Measurements from ENCODE around the gene CD300LG.
"Not testable (repeated sequence)": the region's sequence is repeated elsewhere in the genome, so short reads cannot be mapped to it uniquely, and the experiment has no call there.

The CD300LG gene

DNA sequence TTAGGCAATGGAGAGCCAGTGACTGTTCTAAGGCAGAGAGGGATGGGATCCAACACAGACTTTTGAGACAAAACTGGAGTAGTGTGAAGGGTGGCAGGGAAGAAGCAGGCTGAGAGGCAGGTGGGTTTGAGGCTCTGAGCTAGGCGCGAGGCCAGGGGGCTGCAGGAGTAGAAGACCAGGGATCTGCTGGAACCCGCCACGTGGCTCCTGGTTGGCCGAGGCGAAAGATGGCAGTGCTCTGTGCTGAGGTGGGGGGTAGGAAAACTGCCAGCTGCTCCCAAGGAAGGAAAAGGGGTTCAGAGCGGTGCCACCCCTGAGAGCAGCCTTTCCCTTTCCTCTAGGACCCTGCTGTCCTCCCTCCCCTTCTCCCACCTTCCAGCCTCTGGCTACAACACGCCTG lies 5.6 kb downstream of the CD300LG start:
- DNase-seq: no peak

DNA sequence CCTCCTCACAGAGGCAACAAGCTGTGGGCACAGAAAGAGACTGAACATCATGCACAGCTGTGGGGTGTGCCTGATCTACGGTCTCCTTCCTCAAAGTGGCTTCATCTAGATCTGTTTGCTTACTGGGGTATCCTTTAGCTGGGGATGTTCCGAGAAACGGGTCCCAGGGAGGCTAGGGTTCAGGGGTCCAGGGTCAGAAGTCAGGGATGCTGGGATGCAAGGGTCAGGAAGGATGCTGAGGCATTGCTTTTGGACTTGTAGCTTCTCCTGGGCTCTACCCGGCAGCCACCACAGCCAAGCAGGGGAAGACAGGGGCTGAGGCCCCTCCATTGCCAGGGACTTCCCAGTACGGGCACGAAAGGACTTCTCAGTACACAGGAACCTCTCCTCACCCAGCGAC lies 6.6 kb downstream of the CD300LG start:
- DNase-seq: no peak

DNA sequence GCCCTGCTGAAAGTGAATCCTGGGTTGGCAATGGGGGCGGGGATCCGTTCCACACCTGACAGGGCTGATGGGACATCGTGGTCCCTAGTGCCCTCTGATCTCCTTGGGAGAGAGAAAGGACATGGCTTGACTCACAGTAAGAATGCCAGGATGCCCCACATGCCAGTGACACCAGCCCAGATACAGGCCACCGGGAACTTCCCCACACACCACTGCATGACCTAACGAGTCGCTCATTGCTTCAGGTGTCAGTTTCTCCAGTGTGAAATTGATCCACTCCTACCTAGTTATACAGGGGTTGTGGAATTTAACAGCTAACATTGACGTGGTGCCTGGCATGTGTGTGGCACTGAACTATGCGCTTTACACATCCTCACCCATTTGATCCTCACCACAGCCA lies 7.5 kb downstream of the CD300LG start:
- no peak for DNase-seq

DNA sequence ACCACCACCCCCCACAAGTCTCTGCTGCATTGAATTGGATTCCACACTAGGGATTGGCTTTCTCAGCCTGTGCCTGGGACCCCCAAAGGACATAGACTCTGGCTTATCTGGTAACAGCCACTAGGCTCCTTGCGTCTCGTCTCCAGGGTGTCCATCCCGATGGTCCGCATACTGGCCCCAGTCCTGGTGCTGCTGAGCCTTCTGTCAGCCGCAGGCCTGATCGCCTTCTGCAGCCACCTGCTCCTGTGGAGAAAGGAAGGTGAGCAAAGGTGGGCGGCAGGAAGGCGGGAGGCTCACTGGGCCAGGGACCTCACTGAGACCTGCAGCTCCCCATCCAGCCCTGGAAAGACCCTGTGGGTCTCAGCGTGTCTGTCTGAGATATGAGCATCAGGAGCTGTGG lies 8.1 kb downstream of the CD300LG start:
- no peak for DNase-seq

DNA sequence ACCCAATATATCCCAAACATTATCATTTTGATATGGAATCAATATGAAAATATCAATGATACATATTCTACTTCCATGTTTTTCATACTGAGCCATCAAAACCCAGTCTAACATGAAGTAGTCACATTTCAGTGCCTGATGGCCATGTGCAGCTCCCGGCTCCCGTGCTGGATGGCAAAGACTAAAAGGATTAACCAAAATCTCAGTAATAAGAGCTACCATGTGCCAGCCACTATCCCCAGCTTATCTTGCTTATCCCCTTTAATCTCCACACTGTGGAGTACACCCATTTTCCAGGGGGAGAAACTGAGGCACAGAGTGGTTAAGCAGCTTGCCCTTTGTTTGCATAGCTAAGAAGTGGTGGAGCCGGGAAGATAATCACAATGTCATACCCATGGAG lies 9.2 kb downstream of the CD300LG start:
- no peak for DNase-seq

DNA sequence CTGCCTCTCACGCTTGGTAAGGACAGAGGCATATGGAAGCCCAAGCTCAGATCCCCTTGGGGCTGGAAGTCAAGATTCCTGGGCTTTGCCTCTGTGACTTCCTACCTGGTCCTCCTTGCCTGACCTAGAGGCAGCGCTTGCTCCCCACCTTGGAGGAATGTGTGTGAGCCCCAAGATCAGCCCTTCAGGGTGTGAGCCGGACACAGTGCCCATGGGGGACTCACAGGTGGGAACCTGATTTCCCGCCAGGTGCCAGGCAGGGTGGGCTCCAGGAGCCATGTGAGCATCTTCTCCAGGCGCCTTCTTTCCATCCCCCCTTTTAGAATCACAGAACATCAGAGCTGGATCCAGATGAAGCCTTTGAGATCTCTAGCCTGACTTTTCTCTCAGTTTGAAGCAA lies 10.2 kb downstream of the CD300LG start:
- no peak for DNase-seq

DNA sequence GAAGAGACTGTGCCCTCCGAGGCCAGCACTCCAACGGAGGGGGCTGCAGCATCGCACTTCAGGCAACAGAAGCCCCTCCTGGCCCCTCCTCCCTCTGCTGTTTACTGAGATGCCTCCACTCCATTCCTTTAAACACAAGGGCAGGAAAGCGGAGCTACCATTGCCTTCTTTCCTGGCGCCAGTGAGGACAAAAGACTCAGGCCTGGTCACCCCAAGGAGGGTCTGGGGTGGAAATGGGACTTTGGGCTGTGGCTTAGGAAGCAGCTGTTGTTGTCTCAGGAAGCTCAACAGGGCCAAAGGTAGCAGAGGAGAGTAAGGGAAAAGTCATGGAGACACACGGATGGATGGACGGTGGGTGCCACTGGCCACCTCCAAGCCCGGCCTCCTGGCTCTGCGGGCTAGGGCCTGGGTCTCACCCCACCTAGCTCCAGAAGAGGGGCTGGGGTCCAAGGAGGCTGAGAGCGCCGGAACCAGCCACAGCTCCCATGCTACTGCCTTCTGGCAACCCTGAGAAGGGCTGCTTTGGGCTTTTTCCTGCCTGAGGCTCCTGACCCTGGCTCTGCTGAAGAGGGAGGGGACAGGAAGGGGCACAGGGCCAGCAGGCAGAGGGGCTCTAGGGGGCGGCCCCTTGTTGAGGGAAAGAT lies 11.1 kb downstream of the CD300LG start:
- no peak for DNase-seq

DNA sequence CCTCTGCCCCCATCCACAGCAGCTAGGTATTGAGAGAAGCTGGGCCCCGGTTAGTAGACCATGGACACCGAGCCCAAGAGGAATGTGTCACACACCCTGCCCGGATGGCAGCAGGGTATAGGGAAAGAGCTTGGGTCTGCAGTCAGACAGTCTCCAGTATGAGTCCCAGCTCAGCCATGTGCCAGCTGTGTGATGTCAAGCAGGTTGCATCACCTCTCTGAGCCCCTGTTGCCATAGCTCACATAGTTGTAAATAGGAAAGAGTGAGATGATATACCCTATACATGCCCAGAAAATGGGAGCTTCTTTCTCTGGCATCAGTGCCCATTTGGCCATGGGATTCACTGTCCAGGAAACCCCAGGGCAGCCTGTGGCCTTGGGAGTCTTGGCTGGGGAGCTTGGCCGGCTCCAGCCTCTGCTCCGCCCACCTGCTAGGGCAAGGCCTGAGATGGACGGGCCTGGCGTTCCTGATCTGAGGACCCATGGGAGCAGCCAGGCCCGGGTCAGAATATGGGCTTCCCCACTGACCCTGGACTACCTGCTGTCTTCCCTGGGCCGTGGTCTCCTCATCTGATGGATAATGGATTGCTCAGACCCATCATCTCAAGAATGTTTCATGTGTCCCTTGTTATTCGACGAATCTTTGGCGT lies 13.2 kb downstream of the CD300LG start:
- DNase-seq: no peak

DNA sequence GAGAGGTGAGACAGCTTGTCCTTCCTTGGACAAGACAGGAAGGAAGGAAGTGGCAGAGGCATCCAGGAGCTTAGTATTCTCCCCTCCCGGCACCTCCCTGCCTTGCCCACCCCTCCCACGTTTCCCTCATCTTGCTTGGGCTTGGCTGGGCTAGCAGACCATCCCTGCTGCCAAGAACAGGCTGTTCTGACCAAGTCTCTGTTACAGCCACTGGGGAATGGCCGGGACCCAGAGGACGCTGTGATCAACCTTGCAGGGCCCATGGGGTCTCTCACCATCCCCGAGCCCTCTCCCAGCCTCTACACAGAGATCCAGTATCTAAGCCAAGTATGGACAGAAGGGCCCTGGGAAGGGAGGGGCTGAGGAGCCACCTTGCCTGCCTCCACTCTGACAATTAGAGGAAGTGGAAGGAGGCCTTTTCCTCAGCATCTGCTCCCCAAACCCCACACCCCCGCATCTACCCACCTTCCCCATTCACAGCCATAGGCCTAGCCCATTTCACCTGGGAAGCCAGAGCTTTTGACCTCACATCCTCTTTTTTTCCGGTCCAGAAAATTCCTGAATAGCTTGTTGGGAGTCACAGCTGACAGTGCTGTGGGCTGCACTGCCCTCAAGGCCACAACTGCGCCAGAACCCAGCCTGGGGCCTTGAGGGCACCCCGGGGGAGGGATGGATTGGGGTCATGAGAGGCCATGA lies 14.1 kb downstream of the CD300LG start:
- peak in 15 of 58 donors; percentile 3 to 56 (median 20) for DNase-seq

DNA sequence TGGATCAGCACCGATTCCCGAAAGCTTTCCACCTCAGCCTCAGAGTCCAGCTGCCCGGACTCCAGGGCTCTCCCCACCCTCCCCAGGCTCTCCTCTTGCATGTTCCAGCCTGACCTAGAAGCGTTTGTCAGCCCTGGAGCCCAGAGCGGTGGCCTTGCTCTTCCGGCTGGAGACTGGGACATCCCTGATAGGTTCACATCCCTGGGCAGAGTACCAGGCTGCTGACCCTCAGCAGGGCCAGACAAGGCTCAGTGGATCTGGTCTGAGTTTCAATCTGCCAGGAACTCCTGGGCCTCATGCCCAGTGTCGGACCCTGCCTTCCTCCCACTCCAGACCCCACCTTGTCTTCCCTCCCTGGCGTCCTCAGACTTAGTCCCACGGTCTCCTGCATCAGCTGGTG lies 15.0 kb downstream of the CD300LG start:
- no peak for DNase-seq

DNA sequence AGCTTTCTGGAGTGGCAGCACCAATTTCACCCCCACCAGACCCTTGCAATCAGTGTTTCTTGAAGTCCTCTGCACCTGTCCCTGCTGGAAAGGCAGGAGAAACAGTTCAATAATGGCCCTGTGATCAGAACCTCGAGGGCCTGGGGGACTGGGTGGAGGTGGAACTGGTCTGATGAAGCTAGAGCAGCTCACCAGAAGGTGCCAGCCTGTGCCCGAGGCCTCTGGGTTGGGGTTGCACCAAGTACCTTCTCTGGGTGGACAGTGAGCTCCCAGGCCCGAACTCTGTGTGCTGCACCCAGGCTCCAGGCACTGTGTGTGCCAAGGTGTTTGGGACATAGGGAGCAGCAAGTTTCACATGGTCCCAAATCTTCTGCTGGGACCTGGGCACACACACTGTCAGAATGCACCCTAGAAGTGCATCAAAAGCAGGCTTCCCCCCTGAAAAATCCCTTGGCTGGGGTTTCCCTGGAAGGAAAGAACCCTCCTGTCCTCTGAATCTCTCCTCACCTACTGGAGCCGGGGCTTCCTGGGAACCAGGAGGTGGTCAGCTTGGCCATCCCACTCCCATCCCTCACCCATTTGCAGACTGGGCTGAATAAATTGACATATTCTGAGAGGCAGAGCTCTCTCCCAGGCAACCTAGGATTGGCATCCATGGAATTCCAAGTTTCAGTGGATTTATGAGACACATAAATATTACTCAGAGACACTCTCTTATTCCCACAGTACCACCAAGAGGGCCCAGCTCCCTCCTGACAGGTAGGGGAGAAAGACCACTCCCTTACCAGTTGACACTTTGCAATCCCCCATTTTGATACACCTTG lies 17.4 kb downstream of the CD300LG start:
- DNase-seq: no peak

DNA sequence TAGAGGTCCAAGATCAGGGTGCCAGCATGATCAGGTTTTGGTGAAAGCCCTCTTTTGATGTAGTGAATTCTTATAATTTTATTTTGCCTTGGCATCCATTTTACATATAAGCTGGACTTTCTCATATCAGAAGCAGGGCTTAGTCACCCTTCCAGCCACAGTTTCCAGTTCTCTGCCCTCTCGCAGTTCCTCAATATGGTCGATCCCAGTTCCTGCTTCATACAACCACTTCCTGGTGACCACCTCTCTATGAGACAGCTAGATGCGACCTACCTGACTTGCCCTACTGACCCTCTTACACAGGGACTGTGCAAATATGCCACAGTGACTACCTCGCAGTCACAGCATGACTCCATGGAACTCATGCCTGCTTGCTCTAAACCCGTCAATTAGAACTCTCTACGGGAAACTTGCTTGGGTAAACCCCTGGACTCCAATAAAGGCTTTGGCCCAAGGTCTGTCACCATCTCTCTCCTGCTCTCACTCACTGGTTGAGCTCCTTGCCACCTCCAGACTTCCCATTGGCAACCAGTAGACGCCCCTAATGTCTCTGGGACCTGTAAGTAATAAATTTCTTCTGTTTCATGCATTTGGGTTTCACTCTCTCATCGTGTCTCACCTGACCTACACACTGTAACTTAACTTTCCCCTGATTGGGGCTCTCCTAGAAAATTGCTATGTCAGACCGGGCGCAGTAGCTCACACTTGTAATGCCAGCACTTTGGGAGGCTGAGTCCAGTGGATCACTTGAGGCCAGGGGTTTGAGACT lies 21.4 kb downstream of the CD300LG start:
- DNase-seq: no peak

DNA sequence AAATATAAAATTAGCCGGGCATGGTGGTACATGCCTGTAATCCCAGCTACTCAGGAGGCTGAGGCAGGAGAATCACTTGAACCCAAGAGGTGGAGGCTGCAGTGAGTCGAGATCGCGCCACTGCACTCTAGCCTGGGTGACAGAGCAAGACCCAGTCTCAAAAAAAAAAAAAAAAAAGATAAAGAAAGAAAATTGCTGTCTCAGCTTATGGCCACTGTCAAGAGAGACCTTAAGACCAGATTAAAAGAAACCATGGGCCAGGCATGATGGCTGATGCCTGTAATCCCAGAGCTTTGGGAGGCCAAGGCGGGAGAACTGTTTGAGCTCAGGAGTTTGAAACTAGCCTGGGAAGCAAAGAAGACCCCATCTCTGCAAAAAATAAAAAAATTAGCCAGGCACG lies 22.1 kb downstream of the CD300LG start:
- DNase-seq: not testable (repeated sequence)

DNA sequence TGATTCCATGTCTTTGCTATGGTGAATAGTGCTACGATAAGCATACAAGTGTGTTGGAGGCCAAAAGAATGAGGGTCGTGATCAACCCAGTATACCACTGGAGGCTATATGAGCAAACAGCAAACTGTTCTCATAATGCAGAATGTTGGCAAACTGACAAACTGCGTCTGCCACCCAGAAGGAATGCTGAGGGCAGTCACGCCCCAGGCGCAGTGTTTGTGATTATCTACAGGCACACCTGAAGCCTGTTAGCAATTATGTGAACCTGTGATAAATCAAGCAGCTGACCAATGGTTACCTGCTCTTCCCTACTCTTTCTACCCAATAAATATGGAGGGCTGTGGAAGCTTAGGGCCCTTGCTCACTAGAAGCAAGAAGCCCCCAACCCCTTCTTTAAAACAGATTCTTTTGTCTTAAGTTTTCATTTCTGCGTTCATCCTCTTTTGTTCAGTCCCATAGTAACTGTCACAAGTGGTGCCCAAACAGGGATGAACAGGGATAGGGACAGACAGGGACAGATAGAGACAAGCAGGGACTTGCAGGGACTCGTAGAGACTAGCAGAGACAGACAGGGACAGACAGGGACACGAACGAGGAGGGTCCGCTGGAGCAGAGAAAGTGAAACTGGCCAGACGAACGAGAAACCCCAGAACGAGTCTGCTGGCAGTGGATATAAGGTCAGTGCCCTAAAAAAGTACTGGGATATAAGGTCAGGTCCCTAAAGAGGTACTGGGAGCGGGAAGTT lies 25.1 kb downstream of the CD300LG start:
- DNase-seq: no peak

DNA sequence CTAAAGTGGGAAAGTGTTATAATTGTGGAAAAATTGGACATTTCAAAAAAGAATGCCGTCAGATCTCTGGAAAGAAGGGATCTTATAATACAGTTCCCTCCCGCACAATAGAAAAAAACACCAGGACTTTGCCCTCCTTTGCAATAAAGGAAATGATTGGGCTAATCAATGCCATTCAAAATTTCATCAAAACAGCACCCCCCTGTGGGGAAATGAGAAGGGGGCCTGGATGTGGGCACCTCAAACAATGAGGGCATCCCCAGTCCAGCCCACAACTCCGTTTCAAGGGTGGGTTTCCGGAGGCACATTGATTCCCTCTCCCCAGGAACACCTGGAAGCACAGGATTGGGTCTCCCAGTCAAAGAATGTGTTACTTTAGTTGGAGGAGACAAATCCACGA lies 26.1 kb downstream of the CD300LG start:
- no peak for DNase-seq

DNA sequence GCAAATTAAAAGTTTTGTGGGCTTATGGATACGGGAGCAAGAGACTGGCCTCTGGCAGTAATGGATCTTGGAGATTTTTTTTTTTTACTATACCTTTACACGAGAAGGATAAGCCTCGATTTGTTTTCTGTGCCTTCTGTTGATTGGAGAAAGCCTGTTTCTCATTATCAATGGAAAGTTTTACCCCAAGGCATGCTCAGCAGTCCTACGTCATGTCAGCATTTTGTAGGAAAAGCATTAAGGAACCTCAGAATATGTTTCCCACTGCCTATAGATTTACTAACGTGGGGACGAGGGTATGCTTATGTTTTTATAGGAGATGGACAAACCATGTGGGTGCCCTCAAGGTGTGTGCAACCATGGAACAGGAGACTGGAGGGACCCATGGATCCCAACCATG lies 26.8 kb downstream of the CD300LG start:
- no peak for DNase-seq

DNA sequence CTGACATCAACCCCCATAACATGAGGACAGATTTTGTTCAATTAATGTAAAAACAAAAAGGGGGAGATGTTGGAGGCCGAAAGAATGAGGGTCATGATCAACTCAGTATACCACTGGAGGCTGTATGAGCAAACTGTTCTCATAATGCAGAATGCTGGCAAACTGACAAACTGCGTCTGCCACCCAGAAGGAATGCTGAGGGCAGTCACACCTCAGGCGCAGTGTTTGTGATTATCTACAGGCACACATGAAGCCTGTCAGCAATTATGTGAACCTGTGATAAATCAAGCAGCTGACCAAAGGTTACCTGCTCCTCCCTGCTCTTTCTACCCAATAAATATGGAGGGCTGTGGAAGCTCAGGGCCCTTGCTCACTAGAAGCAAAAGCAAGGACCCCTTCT lies 27.3 kb downstream of the CD300LG start:
- DNase-seq: no peak

DNA sequence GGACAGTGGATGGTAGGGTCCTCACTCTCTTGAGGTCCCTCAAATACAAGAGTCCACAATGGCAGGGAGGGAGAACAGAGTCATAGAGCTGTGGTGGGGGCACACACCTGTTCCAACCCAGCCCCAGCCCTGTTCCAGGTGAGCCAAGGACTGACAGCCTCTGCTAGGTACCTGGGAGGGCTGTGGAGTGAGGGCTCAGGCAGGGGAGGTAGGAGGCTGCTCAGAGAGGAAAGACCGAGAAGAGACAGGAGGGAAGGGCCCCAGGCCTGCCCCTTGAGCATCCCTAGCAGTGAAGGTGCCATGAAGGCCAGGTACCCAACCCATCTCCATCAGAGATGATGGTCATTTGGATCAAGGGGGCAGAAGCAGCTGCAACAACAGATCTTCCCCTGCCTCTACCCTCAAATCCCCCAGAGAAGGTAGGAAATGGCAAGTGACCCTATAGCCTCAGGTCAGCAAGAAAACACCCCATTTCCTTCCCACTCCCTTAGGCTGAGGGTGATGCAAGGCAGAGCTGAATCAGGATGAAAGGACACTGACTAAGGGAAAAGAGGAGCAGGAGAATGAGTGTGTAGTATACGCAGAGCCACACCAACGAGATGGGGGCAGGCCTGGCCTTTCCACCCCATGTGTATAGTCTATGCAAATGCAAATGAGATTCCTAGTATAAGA lies 28.6 kb downstream of the CD300LG start:
- no peak for DNase-seq

DNA sequence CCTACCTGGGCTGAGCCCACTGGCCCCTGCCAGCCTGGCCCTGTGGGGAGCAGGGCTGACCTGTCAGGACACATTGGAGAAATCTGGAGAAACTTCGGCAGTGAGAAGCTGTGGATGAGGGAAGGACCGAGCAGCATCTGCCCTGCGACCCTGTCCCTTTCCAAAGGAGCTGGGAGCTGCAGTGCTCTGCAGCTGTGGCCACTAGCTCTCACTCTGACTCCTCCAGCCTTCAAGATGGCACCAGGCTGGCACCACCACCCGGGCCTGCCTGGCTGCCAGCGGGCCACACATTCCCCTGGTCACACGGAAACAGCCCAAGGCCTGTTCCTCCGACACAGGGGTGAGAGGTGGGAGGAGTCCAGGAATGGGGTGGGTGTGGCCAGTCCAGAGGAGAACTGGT lies 30.1 kb downstream of the CD300LG start:
- no peak for DNase-seq
